Right forelimb (tissue), 1 donor: ENCODE results near the gene PCDHB9.
"Not testable (repeated sequence)": the region's sequence is repeated elsewhere in the genome, so short reads cannot be mapped to it uniquely, and the experiment has no call there.

Source experiments
- DNase-seq: peaks from one replicate; pipeline ENCODE4 v3.0.0-alpha.2; 2018

PCDHB9 gene

DNA sequence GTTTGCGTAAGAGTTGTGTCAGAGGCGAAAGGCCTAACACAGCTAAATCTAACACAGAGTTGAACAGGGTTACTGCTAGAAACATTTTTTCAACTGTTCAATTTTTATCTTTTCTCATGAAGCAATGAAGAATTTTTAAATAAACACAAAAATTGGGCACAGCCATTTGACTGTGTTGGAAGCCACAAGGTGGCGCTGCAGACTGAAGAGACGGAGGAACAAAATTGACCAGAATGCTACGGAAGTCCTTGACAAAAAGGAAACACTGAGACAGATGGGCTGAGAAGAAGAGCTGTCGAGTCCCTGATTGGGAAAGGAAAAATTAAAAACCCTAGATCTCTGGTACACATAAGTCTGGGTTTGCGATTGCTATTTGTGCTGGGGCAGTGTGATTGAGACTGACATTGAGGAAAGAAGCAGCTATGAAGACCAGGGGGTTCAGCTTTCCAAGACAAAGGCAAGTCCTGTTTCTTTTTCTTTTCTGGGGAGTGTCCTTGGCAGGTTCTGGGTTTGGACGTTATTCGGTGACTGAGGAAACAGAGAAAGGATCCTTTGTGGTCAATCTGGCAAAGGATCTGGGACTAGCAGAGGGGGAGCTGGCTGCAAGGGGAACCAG is at the start of gene PCDHB9:
PCDHB9 (plus strand) TSS at position 265 of the 616 bp plus-strand sequence; CDS start at position 423, 158 bp downstream.
- no peak for DNase-seq

DNA sequence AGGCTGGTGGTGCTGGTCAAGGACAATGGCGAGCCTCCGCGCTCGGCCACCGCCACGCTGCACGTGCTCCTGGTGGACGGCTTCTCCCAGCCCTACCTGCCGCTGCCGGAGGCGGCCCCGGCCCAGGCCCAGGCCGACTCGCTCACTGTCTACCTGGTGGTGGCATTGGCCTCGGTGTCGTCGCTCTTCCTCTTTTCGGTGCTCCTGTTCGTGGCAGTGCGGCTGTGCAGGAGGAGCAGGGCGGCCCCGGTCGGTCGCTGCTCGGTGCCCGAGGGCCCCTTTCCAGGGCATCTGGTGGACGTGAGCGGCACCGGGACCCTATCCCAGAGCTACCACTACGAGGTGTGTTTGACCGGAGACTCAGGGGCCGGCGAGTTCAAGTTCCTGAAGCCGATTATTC is 49.6 kb upstream of the PCDHB9 start:
- not testable (repeated sequence) for DNase-seq

DNA sequence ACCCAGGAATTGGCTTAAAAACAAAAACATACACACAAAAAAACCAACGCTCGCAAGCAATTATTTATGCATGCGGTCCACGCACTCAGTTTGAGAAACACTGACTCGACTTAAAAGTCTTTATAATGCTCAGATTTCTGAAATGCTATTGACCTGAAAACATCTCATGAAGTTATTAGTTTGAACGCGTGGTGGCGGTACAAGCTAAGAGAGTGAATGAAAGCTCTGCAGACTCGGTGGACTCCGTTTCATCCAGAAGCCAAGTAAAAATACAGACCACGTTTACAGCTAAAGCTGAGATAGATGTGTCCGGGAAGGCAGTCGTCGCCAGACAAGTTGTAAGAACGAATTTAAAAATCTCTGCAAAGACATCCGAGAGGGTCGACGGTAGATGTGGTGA is 37.1 kb upstream of the PCDHB9 start, which contains the start of gene PCDHB6:
PCDHB6 (plus strand) TSS at position 246 of the 400 bp plus-strand sequence. CDS start 201 bp downstream, outside the sequence.
- no peak for DNase-seq

DNA sequence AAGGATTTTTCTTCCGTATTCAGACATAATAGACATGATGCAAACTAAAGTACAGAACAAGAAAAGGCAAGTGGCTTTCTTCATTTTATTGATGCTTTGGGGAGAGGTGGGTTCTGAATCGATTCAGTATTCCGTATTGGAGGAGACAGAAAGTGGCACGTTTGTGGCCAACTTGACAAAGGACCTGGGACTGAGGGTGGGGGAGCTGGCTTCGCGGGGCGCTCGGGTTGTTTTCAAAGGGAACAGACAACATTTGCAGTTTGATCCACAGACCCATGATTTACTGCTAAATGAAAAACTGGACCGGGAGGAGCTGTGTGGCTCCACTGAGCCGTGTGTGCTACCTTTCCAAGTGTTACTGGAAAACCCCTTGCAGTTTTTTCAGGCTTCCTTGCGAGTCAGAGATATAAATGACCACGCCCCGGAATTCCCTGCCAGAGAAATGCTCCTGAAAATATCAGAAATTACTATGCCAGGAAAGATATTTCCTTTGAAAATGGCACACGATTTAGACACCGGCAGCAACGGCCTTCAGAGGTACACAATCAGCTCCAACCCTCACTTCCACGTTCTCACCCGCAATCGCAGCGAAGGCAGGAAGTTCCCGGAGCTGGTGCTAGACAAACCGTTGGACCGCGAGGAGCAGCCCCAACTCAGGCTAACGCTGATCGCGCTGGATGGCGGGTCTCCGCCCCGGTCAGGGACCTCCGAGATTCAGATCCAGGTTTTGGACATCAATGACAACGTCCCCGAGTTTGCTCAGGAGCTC is 36.6 kb upstream of the PCDHB9 start:
- DNase-seq: no peak

DNA sequence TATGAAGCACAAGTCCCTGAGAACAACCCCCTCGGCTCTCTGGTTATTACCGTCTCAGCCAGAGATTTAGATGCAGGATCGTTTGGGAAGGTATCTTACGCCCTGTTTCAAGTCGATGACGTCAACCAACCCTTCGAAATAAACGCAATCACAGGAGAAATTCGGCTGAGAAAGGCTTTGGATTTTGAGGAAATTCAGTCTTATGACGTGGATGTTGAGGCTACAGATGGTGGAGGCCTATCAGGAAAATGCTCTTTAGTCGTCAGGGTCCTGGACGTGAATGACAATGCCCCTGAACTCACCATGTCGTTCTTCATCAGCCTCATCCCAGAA is 36.0 kb upstream of the PCDHB9 start:
- no peak for DNase-seq

DNA sequence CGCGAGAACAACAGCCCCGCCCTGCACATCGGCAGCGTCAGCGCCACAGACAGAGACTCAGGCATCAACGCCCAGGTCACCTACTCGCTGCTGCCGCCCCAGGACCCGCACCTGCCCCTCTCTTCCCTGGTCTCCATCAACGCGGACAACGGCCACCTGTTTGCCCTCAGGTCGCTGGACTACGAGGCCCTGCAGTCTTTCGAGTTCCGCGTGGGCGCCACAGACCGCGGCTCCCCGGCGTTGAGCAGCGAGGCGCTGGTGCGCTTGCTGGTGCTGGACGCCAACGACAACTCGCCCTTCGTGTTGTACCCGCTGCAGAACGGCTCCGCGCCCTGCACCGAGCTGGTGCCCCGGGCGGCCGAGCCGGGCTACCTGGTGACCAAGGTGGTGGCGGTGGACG is 35.3 kb upstream of the PCDHB9 start:
- DNase-seq: not testable (repeated sequence)

DNA sequence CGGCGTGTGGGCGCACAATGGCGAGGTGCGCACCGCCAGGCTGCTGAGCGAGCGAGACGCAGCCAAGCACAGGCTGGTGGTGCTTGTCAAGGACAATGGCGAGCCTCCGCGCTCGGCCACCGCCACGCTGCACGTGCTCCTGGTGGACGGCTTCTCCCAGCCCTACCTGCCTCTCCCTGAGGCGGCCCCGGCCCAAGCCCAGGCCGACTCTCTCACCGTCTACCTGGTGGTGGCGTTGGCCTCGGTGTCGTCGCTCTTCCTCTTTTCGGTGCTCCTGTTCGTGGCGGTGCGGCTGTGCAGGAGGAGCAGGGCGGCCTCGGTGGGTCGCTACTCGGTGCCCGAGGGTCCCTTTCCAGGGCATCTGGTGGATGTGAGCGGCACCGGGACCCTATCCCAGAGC is 34.9 kb upstream of the PCDHB9 start:
- DNase-seq: not testable (repeated sequence)

DNA sequence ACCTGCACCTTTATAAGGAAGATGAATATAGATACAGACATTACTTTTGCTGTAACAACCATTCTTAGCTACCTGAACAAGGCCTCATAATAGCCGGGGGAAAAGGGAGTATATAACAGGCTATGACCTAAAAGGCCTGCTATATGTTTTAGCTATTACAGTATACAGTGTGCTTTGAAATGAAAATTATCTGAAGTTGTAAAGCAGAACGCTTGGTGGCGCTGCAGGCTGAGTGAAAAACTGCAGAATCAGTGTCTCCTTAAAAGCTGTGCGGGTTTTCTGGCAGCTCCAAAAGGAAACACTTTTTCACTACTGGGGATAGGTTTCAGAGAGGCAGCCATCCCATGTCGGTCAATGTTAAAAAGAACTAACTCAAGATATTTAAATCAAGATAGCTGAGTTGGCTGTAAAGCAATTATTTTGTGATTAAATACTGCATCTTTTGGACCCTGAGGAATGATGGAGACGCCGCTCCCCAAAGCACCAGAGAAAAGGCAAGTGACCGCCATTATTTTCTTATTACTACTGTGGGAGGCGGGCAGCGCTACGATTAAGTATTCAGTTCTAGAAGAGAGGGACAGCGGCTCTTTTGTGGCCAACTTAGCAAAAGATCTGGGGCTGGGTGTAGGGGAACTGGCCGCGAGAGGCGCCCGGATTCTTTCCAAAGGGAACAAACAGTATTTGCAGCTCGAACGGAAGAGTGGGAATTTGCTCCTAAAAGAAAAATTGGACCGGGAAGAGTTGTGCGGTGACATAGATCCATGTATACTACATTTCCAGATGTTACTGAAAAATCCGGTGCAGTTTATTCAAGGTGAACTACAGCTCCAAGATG is 31.2 kb upstream of the PCDHB9 start:
- no peak for DNase-seq

DNA sequence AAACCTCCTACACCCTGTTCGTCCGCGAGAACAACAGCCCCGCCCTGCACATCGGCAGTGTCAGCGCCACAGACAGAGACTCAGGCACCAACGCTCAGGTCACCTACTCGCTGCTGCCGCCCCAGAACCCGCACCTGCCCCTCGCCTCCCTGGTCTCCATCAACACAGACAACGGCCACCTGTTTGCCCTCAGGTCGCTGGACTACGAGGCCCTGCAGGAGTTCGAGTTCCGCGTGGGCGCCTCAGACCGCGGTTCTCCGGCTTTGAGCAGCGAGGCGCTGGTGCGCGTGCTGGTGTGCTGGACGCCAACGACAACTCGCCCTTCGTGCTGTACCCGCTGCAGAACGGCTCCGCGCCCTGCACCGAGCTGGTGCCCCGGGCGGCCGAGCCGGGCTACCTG is 29.6 kb upstream of the PCDHB9 start:
- DNase-seq: not testable (repeated sequence)

DNA sequence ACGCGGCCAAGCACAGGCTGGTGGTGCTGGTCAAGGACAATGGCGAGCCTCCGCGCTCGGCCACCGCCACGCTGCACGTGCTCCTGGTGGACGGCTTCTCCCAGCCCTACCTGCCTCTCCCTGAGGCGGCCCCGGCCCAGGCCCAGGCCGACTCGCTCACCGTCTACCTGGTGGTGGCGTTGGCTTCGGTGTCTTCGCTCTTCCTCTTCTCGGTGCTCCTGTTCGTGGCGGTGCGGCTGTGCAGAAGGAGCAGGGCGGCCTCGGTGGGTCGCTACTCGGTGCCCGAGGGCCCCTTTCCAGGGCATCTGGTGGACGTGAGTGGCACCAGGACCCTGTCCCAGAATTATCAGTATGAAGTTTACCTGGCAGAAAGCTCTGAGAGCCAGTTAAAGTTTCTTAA is 29.1 kb upstream of the PCDHB9 start:
- DNase-seq: not testable (repeated sequence)

DNA sequence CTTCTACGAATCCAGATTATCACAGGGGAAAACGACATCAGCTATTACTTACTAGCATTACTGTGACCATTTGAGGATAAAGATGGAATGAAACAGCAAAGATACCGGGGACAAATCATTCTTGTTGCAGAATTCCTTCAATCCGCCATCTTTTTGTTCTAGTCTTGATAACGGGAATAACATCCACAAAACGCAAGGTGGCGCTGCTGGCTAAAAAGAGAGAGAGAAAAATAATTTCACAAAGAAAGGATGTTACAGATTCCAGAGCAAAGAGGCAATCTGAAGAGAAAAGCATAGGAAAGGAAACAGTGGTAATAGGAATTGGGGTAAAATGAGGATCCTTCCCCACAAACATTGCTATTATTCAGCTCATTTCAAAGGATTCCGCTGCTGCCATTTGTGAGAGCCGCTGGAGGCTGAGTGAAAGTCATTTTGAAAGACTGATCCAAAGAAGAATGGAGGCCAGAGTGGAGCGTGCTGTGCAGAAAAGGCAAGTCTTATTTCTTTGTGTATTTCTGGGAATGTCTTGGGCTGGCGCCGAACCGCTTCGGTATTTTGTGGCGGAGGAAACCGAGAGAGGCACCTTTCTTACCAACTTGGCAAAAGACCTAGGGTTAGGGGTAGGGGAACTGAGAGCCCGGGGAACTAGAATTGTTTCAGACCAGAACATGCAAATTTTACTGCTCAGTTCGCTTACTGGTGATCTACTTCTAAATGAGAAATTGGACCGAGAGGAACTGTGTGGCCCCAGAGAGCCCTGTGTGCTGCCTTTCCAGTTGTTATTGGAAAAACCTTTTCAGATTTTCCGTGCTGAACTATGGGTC is 14.4 kb upstream of the PCDHB9 start, which contains the start of gene PCDHB7:
PCDHB7 (plus strand) TSS at position 264 of the 824 bp plus-strand sequence; CDS start at position 456, 192 bp downstream.
- no peak for DNase-seq

DNA sequence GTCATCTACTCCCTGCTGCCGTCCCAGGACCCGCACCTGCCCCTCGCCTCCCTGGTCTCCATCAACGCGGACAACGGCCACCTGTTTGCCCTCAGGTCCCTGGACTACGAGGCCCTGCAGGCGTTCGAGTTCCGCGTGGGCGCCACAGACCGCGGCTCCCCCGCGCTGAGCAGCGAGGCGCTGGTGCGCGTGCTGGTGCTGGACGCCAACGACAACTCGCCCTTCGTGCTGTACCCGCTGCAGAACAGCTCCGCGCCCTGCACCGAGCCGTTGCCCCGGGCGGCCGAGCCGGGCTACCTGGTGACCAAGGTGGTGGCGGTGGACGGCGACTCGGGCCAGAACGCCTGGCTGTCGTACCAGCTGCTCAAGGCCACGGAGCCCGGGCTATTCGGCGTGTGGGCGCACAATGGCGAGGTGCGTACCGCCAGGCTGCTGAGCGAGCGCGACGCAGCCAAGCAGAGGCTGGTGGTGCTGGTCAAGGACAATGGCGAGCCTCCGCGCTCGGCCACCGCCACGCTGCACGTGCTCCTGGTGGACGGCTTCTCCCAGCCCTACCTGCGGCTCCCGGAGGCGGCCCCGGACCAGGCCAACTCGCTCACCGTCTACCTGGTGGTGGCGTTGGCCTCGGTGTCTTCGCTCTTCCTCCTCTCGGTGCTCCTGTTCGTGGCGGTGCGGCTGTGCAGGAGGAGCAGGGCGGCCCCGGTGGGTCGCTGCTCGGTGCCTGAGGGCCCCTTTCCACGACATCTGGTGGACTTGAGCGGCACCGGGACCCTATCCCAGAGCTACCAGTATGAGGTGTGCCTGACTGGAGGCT is 12.5 kb upstream of the PCDHB9 start:
- DNase-seq: not testable (repeated sequence)

DNA sequence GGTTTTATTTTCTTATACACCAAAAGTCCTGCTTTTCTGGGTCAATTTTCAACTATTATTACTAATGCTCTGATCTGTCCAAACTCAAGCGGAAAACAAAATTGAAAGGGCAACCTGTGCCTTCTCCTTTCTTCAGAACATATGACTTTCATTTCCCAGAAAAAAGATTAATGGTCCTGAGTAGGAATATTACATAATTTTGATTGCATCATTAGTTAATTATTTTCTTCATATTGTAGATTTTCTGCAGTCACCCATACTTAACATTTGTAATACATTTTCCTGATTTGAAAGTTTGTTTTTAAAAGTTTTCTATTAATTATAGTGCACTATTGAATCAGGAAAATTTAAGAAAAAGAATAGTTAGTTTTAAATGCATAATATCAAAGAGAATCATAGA is 11.0 kb upstream of the PCDHB9 start:
- DNase-seq: no peak

DNA sequence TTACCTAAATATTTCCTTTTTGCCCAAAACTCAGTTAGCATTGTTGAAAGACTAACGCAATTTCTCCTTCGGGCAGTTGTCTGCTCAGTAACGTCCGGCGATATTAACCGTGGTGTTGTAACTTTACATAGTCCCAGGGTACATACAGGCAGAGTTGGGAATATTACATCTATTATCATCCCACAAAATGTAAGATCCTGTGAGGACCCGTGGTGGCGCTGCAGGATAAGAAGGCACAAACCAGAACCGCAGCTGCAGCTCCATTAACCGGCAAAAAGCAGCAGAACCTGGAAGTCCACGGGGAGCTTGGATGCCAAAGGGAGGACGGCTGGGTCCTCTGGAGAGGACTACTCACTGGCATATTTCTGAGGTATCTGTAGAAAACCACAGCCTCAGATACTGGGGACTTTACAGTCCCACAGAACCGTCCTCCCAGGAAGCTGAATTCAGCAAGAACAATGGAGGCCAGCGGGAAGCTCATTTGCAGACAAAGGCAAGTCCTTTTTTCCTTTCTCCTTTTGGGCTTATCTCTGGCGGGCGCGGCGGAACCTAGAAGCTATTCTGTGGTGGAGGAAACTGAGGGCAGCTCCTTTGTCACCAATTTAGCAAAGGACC is 9.3 kb upstream of the PCDHB9 start, which contains the start of gene PCDHB8:
PCDHB8 (plus strand) TSS at position 214 of the 615 bp plus-strand sequence; CDS start at position 459, 245 bp downstream.
- not testable (repeated sequence) for DNase-seq

DNA sequence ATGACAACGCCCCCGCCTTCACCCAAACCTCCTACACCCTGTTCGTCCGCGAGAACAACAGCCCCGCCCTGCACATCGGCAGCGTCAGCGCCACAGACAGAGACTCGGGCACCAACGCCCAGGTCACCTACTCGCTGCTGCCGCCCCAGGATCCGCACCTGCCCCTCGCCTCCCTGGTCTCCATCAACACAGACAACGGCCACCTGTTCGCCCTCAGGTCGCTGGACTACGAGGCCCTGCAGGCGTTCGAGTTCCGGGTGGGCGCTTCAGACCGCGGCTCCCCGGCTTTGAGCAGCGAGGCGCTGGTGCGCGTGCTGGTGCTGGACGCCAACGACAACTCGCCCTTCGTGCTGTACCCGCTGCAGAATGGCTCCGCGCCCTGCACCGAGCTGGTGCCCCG is 7.6 kb upstream of the PCDHB9 start:
- not testable (repeated sequence) for DNase-seq

DNA sequence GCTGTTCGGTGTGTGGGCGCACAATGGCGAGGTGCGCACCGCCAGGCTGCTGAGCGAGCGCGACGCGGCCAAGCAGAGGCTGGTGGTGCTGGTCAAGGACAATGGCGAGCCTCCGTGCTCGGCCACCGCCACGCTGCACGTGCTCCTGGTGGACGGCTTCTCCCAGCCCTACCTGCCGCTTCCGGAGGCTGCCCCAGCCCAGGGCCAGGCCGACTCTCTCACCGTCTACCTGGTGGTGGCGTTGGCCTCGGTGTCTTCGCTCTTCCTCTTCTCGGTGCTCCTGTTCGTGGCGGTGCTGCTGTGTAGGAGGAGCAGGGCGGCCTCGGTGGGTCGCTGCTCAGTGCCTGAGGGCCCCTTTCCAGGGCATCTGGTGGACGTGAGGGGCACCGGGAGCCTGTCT is 7.1 kb upstream of the PCDHB9 start:
- DNase-seq: not testable (repeated sequence)

DNA sequence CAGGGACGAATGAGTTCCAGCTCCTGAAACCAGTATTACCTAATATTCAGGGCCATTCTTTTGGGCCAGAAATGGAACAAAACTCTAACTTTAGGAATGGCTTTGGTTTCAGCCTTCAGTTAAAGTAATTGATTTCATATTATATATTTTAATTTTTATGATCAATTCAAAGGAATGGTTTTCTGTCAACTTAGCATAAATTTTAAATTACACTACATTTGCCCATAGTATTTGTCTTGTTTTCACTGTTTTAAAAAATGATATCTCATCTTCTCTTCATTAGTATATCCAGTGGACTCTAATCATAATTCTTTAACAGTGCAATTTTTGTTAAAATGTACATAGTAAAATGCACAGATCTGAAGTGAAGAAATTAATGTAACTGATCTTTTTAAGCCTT is 6.6 kb upstream of the PCDHB9 start:
- DNase-seq: no peak

DNA sequence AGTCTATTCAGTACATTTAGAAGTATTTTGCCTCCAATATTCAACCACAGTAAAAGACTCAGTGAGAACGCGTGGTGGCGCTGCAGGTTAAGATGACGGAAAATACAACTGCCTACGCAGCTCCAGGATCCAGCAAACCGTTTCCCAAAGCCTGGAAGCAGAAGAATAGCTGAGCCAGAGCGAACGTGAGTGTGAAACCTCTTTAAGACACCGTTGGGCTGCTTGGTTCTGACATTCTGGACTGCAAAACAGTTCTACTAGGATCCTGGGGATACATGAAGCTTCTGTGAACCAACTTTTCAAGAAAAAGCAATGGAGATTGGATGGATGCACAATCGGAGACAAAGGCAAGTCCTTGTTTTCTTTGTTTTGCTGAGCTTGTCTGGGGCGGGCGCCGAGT is 4.7 kb upstream of the PCDHB9 start, which contains the start of gene PCDHB16:
PCDHB16 (plus strand) TSS at position 140 of the 400 bp plus-strand sequence; CDS start at position 313, 173 bp downstream.
- no peak for DNase-seq

DNA sequence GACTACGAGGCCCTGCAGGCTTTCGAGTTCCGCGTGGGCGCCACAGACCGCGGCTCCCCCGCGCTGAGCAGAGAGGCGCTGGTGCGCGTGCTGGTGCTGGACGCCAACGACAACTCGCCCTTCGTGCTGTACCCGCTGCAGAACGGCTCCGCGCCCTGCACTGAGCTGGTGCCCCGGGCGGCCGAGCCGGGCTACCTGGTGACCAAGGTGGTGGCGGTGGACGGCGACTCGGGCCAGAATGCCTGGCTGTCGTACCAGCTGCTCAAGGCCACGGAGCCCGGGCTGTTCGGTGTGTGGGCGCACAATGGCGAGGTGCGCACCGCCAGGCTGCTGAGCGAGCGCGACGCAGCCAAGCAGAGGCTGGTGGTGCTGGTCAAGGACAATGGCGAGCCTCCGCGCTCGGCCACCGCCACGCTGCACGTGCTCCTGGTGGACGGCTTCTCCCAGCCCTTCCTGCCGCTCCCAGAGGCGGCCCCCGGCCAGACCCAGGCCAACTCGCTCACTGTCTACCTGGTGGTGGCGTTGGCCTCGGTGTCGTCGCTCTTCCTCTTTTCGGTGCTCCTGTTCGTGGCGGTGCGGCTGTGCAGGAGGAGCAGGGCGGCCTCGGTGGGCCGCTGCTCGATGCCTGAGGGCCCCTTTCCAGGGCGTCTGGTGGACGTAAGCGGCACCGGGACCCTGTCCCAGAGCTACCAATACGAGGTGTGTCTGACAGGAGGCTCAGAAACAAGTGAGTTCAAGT is 2.7 kb upstream of the PCDHB9 start:
- not testable (repeated sequence) for DNase-seq

DNA sequence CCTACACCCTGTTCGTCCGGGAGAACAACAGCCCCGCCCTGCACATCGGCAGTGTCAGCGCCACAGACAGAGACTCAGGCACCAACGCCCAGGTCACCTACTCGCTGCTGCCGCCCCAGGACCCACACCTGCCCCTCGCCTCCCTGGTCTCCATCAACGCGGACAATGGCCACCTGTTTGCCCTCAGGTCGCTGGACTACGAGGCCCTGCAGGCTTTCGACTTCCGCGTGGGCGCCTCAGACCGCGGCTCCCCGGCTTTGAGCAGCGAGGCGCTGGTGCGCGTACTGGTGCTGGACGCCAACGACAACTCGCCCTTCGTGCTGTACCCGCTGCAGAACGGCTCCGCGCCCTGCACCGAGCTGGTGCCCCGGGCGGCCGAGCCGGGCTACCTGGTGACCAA is 1.7 kb downstream of the PCDHB9 start:
- not testable (repeated sequence) for DNase-seq
